Vagina (tissue), 2 donors: Measurements from ENCODE around the gene KRTAP10-1. TPM values are rescaled to one million over a fixed set of nuclear protein-coding genes. Genes with fewer than 3 reads are reported as not detected.

Source experiments
- DNase-seq, 2 donors: peaks; one replicate each; pipeline ENCODE4 v3.0.0-alpha.2; 2017; ENCODE audit errors: extremely low spot score in 2 of 2
- H3K27ac ChIP-seq: fragments of 200-600 bp; sonication (generic); one replicate; pipeline ENCODE4 v1.5.1; 2019
- H3K27me3 ChIP-seq: fragments of 200-600 bp; sonication (generic); one replicate; pipeline ENCODE4 v1.5.1; 2019
- H3K36me3 ChIP-seq, 2 donors: fragments of 200-600 bp; sonication (generic); one replicate each; pipeline ENCODE4 v1.5.1; 2017 to 2019
- H3K4me1 ChIP-seq: fragments of 200-600 bp; sonication (generic); one replicate; pipeline ENCODE4 v1.5.1; 2019
- H3K4me3 ChIP-seq, 2 donors: fragments of 200-600 bp; sonication (generic); 1 replicate in 1 of 2; 2 replicates in 1 of 2; pipeline ENCODE4 v1.5.1; 2016 to 2019
- H3K9me3 ChIP-seq: fragments of 200-600 bp; sonication (generic); one replicate; pipeline ENCODE4 v1.5.1; 2019
- CTCF ChIP-seq, 3 experiments: fragments of 450-650 bp in 2 of 3; fragments of 200-600 bp in 1 of 3; sonication (generic) in 1 of 3; IDR thresholded peaks; one replicate each; pipeline ENCODE4 v1.5.1; 2017 to 2019; ENCODE audit warnings: antibody characterized with exemption in 3 of 3, mild to moderate bottlenecking in 2 of 3, moderate library complexity in 2 of 3
- POLR2A ChIP-seq, 2 donors: fragments of 450-650 bp; IDR thresholded peaks; one replicate each; pipeline ENCODE4 v1.6.1; 2017; ENCODE audit warnings: antibody characterized with exemption in 2 of 2, mild to moderate bottlenecking in 2 of 2, moderate library complexity in 2 of 2
- POLR2AphosphoS5 ChIP-seq, 2 donors: sonication (generic); formaldehyde crosslinking; IDR thresholded peaks; one replicate each; pipeline ENCODE4 v1.9.0; 2017; ENCODE audit warnings: antibody characterized with exemption in 2 of 2, mild to moderate bottlenecking in 2 of 2, low read depth in 1 of 2; ENCODE audit not compliant: insufficient read depth in 1 of 2
- intact Hi-C: fragments of 100-400 bp; cut with DNase I; formaldehyde crosslinking; loops from one replicate; pipeline ENCODE4 v1.15.1; 2023
- total RNA-seq: library from RNA; depleted of rRNA; stranded (reverse); fragments of >200 nt; gene quantifications from one replicate; pipeline ENCODE4 v1.2.3, GENCODE V29; 2016

The KRTAP10-1 gene
- total RNA-seq, 1 donor from 2014 or later: not detected

- no peak overlapping the region for H3K4me3 ChIP-seq
- intact Hi-C loops: no loop called here
- H3K9me3 ChIP-seq: no peaks in the 10 kb centered on the region
- no peak overlapping the region for H3K27ac ChIP-seq
- peaks cover 11% of the 10 kb centered on the region for H3K4me1 ChIP-seq
- no peak for DNase-seq
- TF ChIP-seq CTCF (IDR thresholded peaks at IDR 0.05): no peak
- no peak for TF ChIP-seq POLR2AphosphoS5 (IDR thresholded peaks at IDR 0.05; ENCODE audit: insufficient read depth in 1 of 2, low read depth in 1 of 2)
- no peak for TF ChIP-seq POLR2A (IDR thresholded peaks at IDR 0.05)
- H3K36me3 ChIP-seq: no peaks in the 10 kb centered on the region
- no peaks in the 10 kb centered on the region for H3K27me3 ChIP-seq
Measured at GRCh38 chr21:44514746-44515358, 25.1 kb downstream of the KRTAP10-1 start.

- Histone ChIP-seq H3K36me3 (no peaks in the 10 kb centered on the region), H3K9me3 (no peaks in the 10 kb centered on the region), H3K27ac (no peak overlapping the region), H3K4me1 (peaks cover 11% of the 10 kb centered on the region), H3K4me3 (no peak overlapping the region), H3K27me3 (no peaks in the 10 kb centered on the region)
- intact Hi-C loops: no loop called here
- no peak for DNase-seq
- TF ChIP-seq POLR2AphosphoS5 (IDR thresholded peaks at IDR 0.05; ENCODE audit: insufficient read depth in 1 of 2, low read depth in 1 of 2): no peak
- no peak for TF ChIP-seq CTCF (IDR thresholded peaks at IDR 0.05)
- no peak for TF ChIP-seq POLR2A (IDR thresholded peaks at IDR 0.05)
Measured at GRCh38 chr21:44514218-44514520, 25.8 kb downstream of the KRTAP10-1 start.

GRCh38 chr21:44513389-44514217 is 26.4 kb downstream of the KRTAP10-1 start:
- intact Hi-C loops: no loop called here
- Histone ChIP-seq H3K36me3 (no peaks in the 10 kb centered on the region), H3K9me3 (no peaks in the 10 kb centered on the region), H3K27ac (no peak overlapping the region), H3K27me3 (no peaks in the 10 kb centered on the region), H3K4me3 (no peak overlapping the region), H3K4me1 (peaks cover 11% of the 10 kb centered on the region)
- no peak for DNase-seq
- no peak for TF ChIP-seq CTCF (IDR thresholded peaks at IDR 0.05)
- TF ChIP-seq POLR2A (IDR thresholded peaks at IDR 0.05): no peak
- no peak for TF ChIP-seq POLR2AphosphoS5 (IDR thresholded peaks at IDR 0.05; ENCODE audit: insufficient read depth in 1 of 2, low read depth in 1 of 2)

- intact Hi-C loops: no loop called here
- no peaks in the 10 kb centered on the region for H3K36me3 ChIP-seq
- DNase-seq: no peak
- TF ChIP-seq POLR2A (IDR thresholded peaks at IDR 0.05) (no peak), CTCF (IDR thresholded peaks at IDR 0.05) (no peak), POLR2AphosphoS5 (IDR thresholded peaks at IDR 0.05; ENCODE audit: insufficient read depth in 1 of 2, low read depth in 1 of 2) (no peak)
- no peaks in the 10 kb centered on the region for H3K27me3 ChIP-seq
- no peaks in the 10 kb centered on the region for H3K9me3 ChIP-seq
- no peak overlapping the region for H3K4me3 ChIP-seq
- H3K4me1 ChIP-seq: peaks cover 11% of the 10 kb centered on the region
- no peak overlapping the region for H3K27ac ChIP-seq
Measured at GRCh38 chr21:44512496-44513388, 27.3 kb downstream of the KRTAP10-1 start.
